ENCODE data around the gene RYR1. TPM values are rescaled to one million over a fixed set of nuclear protein-coding genes. Genes with fewer than 3 reads are reported as not detected.

Gene RYR1
- total and polyA plus RNA-seq, 2 of the 13 experiments (the other 11 are each of a cell fraction or from before 2014, with no cell fraction given): 0.03 TPM; not detected in 1

- TF ChIP-seq, protein P1, sequence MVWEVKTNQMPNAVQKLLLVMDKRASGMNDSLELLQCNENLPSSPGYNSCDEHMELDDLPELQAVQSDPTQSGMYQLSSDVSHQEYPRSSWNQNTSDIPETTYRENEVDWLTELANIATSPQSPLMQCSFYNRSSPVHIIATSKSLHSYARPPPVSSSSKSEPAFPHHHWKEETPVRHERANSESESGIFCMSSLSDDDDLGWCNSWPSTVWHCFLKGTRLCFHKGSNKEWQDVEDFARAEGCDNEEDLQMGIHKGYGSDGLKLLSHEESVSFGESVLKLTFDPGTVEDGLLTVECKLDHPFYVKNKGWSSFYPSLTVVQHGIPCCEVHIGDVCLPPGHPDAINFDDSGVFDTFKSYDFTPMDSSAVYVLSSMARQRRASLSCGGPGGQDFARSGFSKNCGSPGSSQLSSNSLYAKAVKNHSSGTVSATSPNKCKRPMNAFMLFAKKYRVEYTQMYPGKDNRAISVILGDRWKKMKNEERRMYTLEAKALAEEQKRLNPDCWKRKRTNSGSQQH (CRISPR knock-in tag; IDR thresholded peaks at IDR 0.05; ENCODE audit: low read depth): no peak
- TF ChIP-seq ZNF605 (CRISPR knock-in tag; IDR thresholded peaks at IDR 0.05): no peak
- no peak for TF ChIP-seq BCL6 (CRISPR knock-in tag; IDR thresholded peaks at IDR 0.05)
- TF ChIP-seq ZBTB42 (CRISPR knock-in tag; IDR thresholded peaks at IDR 0.05): no peak
- TF ChIP-seq SMAD3 (CRISPR knock-in tag; IDR thresholded peaks at IDR 0.05): no peak
- TF ChIP-seq, protein P2, sequence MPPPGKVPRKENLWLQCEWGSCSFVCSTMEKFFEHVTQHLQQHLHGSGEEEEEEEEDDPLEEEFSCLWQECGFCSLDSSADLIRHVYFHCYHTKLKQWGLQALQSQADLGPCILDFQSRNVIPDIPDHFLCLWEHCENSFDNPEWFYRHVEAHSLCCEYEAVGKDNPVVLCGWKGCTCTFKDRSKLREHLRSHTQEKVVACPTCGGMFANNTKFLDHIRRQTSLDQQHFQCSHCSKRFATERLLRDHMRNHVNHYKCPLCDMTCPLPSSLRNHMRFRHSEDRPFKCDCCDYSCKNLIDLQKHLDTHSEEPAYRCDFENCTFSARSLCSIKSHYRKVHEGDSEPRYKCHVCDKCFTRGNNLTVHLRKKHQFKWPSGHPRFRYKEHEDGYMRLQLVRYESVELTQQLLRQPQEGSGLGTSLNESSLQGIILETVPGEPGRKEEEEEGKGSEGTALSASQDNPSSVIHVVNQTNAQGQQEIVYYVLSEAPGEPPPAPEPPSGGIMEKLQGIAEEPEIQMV (CRISPR knock-in tag; IDR thresholded peaks at IDR 0.05; ENCODE audit: low read depth): no peak
- no peak for TF ChIP-seq MBD4 (IDR thresholded peaks at IDR 0.05; ENCODE audit: borderline replicate concordance, low read length)
- TF ChIP-seq TP53 (CRISPR knock-in tag; conservative IDR thresholded peaks at IDR 0.05): no peak
- TF ChIP-seq, protein P3, sequence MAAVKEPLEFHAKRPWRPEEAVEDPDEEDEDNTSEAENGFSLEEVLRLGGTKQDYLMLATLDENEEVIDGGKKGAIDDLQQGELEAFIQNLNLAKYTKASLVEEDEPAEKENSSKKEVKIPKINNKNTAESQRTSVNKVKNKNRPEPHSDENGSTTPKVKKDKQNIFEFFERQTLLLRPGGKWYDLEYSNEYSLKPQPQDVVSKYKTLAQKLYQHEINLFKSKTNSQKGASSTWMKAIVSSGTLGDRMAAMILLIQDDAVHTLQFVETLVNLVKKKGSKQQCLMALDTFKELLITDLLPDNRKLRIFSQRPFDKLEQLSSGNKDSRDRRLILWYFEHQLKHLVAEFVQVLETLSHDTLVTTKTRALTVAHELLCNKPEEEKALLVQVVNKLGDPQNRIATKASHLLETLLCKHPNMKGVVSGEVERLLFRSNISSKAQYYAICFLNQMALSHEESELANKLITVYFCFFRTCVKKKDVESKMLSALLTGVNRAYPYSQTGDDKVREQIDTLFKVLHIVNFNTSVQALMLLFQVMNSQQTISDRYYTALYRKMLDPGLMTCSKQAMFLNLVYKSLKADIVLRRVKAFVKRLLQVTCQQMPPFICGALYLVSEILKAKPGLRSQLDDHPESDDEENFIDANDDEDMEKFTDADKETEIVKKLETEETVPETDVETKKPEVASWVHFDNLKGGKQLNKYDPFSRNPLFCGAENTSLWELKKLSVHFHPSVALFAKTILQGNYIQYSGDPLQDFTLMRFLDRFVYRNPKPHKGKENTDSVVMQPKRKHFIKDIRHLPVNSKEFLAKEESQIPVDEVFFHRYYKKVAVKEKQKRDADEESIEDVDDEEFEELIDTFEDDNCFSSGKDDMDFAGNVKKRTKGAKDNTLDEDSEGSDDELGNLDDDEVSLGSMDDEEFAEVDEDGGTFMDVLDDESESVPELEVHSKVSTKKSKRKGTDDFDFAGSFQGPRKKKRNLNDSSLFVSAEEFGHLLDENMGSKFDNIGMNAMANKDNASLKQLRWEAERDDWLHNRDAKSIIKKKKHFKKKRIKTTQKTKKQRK (IDR thresholded peaks at IDR 0.05; ENCODE audit: low read length): no peak
- TF ChIP-seq NCOA2 (CRISPR knock-in tag; IDR thresholded peaks at IDR 0.05): no peak
These were observed 41.7 kb downstream of the RYR1 start (continued) for GRCh38 chr19:38475176-38475575.
